Gastrocnemius medialis (tissue), 4 donors: ENCODE measurements around the gene THSD4.

Experiments
- CTCF ChIP-seq, 5 experiments: fragments of 450-650 bp in 3 of 5; fragments of 200-600 bp in 2 of 5; sonication (generic) in 2 of 5; IDR thresholded peaks in 4 of 5; conservative IDR thresholded peaks in 1 of 5; 1 replicate in 4 of 5; 2 replicates in 1 of 5; pipeline ENCODE4 v1.5.1; 2016 to 2019; ENCODE audit warnings: antibody characterized with exemption in 5 of 5, mild to moderate bottlenecking in 3 of 5, moderate library complexity in 3 of 5
- POLR2A ChIP-seq, 2 donors: fragments of 450-650 bp; IDR thresholded peaks; one replicate each; pipeline ENCODE4 v1.6.1; 2017; ENCODE audit warnings: antibody characterized with exemption in 2 of 2, mild to moderate bottlenecking in 2 of 2, moderate library complexity in 2 of 2

GRCh38 chr15:71804695-71805470 is 689.6 kb downstream of the THSD4 start:
- TF ChIP-seq CTCF (IDR thresholded peaks at IDR 0.05 in 4 of 5, conservative IDR thresholded peaks at IDR 0.05 in 1 of 5) (no peak), POLR2A (IDR thresholded peaks at IDR 0.05) (no peak)
